ENCODE data around the gene ENPP3.

DNA sequence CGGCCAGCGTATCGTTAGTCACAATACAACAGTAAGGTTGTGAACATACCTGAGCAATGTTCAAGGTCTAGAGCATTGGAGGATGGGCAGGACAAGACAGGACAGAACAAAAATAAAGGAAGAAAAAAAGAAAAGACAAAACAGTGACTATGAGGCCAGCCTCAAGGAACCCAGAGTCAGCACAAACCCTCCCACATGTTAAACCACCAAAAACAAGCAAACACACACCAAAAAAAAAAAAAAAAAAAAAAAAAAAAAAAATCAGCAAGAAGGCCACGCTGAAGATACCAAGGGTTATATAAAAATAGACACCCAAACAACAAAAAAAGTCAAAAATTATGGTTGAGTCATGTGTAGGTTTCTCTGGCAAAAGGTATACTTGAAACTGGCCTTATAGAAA, 21.8 kb upstream of the ENPP3 start:
- TF ChIP-seq, protein P1, sequence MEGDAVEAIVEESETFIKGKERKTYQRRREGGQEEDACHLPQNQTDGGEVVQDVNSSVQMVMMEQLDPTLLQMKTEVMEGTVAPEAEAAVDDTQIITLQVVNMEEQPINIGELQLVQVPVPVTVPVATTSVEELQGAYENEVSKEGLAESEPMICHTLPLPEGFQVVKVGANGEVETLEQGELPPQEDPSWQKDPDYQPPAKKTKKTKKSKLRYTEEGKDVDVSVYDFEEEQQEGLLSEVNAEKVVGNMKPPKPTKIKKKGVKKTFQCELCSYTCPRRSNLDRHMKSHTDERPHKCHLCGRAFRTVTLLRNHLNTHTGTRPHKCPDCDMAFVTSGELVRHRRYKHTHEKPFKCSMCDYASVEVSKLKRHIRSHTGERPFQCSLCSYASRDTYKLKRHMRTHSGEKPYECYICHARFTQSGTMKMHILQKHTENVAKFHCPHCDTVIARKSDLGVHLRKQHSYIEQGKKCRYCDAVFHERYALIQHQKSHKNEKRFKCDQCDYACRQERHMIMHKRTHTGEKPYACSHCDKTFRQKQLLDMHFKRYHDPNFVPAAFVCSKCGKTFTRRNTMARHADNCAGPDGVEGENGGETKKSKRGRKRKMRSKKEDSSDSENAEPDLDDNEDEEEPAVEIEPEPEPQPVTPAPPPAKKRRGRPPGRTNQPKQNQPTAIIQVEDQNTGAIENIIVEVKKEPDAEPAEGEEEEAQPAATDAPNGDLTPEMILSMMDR (conservative IDR thresholded peaks at IDR 0.05; ENCODE audit: low read depth in 2 of 2): no peak
- TF ChIP-seq EZH2 (IDR thresholded peaks at IDR 0.05; ENCODE audit: low read depth, unreplicated experiment) (no peak), NANOG (IDR thresholded peaks at IDR 0.05; ENCODE audit: borderline replicate concordance) (no peak), POLR2AphosphoS5 (IDR thresholded peaks at IDR 0.05; ENCODE audit: low read depth) (no peak), EZH2phosphoT487 (IDR thresholded peaks at IDR 0.05; ENCODE audit: unreplicated experiment) (no peak), CREB1 (CRISPR knock-in tag; IDR thresholded peaks at IDR 0.05; ENCODE audit: low read depth) (no peak), JUNB (IDR thresholded peaks at IDR 0.05; ENCODE audit: unreplicated experiment) (no peak), ZNF331 (CRISPR knock-in tag; IDR thresholded peaks at IDR 0.05; ENCODE audit: low read depth) (no peak)
- TF ChIP-seq, protein P2, sequence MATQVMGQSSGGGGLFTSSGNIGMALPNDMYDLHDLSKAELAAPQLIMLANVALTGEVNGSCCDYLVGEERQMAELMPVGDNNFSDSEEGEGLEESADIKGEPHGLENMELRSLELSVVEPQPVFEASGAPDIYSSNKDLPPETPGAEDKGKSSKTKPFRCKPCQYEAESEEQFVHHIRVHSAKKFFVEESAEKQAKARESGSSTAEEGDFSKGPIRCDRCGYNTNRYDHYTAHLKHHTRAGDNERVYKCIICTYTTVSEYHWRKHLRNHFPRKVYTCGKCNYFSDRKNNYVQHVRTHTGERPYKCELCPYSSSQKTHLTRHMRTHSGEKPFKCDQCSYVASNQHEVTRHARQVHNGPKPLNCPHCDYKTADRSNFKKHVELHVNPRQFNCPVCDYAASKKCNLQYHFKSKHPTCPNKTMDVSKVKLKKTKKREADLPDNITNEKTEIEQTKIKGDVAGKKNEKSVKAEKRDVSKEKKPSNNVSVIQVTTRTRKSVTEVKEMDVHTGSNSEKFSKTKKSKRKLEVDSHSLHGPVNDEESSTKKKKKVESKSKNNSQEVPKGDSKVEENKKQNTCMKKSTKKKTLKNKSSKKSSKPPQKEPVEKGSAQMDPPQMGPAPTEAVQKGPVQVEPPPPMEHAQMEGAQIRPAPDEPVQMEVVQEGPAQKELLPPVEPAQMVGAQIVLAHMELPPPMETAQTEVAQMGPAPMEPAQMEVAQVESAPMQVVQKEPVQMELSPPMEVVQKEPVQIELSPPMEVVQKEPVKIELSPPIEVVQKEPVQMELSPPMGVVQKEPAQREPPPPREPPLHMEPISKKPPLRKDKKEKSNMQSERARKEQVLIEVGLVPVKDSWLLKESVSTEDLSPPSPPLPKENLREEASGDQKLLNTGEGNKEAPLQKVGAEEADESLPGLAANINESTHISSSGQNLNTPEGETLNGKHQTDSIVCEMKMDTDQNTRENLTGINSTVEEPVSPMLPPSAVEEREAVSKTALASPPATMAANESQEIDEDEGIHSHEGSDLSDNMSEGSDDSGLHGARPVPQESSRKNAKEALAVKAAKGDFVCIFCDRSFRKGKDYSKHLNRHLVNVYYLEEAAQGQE (IDR thresholded peaks at IDR 0.05; ENCODE audit: unreplicated experiment): no peak
- TF ChIP-seq, protein P3, sequence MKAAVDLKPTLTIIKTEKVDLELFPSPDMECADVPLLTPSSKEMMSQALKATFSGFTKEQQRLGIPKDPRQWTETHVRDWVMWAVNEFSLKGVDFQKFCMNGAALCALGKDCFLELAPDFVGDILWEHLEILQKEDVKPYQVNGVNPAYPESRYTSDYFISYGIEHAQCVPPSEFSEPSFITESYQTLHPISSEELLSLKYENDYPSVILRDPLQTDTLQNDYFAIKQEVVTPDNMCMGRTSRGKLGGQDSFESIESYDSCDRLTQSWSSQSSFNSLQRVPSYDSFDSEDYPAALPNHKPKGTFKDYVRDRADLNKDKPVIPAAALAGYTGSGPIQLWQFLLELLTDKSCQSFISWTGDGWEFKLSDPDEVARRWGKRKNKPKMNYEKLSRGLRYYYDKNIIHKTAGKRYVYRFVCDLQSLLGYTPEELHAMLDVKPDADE (IDR thresholded peaks at IDR 0.05): no peak
